OCI-LY1 (cell line): ENCODE results near the gene TBX21.
A peak's percentile ranks its signal among the peaks of the same experiment; 100 is the strongest.

Experiments used
- H2AFZ ChIP-seq: fragments of 200-600 bp; sonication (generic), shearing (Covaris generic); 2 replicates; pipeline ENCODE4 v1.6.0; 2014; ENCODE audit warnings: antibody characterized with exemption, mild to moderate bottlenecking, low read length
- H3F3A ChIP-seq: fragments of 200-600 bp; sonication (generic), shearing (Covaris generic); 2 replicates; pipeline ENCODE4 v1.6.0; 2014; ENCODE audit warnings: mild to moderate bottlenecking, antibody characterized with exemption, low read length, moderate library complexity; ENCODE audit not compliant: insufficient read depth
- H3K27ac ChIP-seq: fragments of 200-600 bp; sonication (generic); 2 replicates; pipeline ENCODE4 v1.5.1; 2014; ENCODE audit warnings: low read length, mixed run types, mild to moderate bottlenecking, low read depth; ENCODE audit not compliant: poor library complexity, severe bottlenecking
- H3K27me3 ChIP-seq: fragments of 200-600 bp; sonication (generic); 2 replicates; pipeline ENCODE4 v1.6.0; 2014; ENCODE audit warnings: antibody characterized with exemption, mild to moderate bottlenecking, low read length, moderate library complexity; ENCODE audit not compliant: insufficient read depth
- H3K36me3 ChIP-seq: fragments of 200-600 bp; sonication (generic); 2 replicates; pipeline ENCODE4 v1.6.1; 2014; ENCODE audit warnings: mild to moderate bottlenecking, antibody characterized with exemption, low read length, moderate library complexity, mixed read lengths; ENCODE audit not compliant: insufficient read depth
- H3K4me1 ChIP-seq: fragments of 200-600 bp; sonication (generic); 2 replicates; pipeline ENCODE4 v1.5.1; 2014; ENCODE audit warnings: mild to moderate bottlenecking, low read length, moderate library complexity; ENCODE audit not compliant: insufficient read depth, severe bottlenecking
- H3K4me2 ChIP-seq: fragments of 200-600 bp; sonication (generic), shearing (Covaris generic); 2 replicates; pipeline ENCODE4 v1.6.1; 2014; ENCODE audit warnings: low read length
- H3K4me3 ChIP-seq: fragments of 200-600 bp; sonication (generic); 2 replicates; pipeline ENCODE4 v1.5.1; 2014; ENCODE audit warnings: low read length, low read depth, mild to moderate bottlenecking, mixed read lengths; ENCODE audit not compliant: poor library complexity, severe bottlenecking
- H3K79me2 ChIP-seq: fragments of 200-600 bp; shearing (Covaris generic); 2 replicates; pipeline ENCODE4 v1.6.1; 2016; ENCODE audit warnings: mixed run types, low read length, mixed read lengths; ENCODE audit not compliant: insufficient read depth
- H3K9ac ChIP-seq: fragments of 200-600 bp; sonication (generic), shearing (Covaris generic); 2 replicates; pipeline ENCODE4 v1.6.1; 2014; ENCODE audit warnings: mild to moderate bottlenecking, low read length, mixed read lengths
- H3K9me2 ChIP-seq: fragments of 200-600 bp; sonication (generic), shearing (Covaris generic); 2 replicates; pipeline ENCODE4 v1.6.1; 2014; ENCODE audit warnings: low read depth, mild to moderate bottlenecking, low read length, mixed read lengths
- H3K9me3 ChIP-seq: fragments of 200-600 bp; shearing (Covaris generic); 2 replicates; pipeline ENCODE4 v1.6.1; 2014; ENCODE audit warnings: low read length, mixed read lengths
- H4K20me1 ChIP-seq: fragments of 200-600 bp; sonication (generic), shearing (Covaris generic); 2 replicates; pipeline ENCODE4 v1.6.0; 2016; ENCODE audit warnings: mild to moderate bottlenecking, low read length; ENCODE audit not compliant: insufficient read depth
- CTCF ChIP-seq: fragments of 200-600 bp; sonication (generic), shearing (Covaris generic); IDR thresholded peaks from 2 replicates; pipeline ENCODE4 v1.5.1; 2017; ENCODE audit warnings: mild to moderate bottlenecking, antibody characterized with exemption, low read length, moderate library complexity, mixed read lengths
- EZH2 ChIP-seq: fragments of 200-600 bp; sonication (generic), shearing (Covaris generic); IDR thresholded peaks from 2 replicates; pipeline ENCODE4 v1.8.0; 2017; ENCODE audit warnings: borderline replicate concordance, mixed run types, mild to moderate bottlenecking, antibody characterized with exemption, low read length, moderate library complexity, mixed read lengths

The TBX21 gene

GRCh38 chr17:47741793-47742145, 8.7 kb downstream of the TBX21 start:
- no peaks in the 10 kb centered on the region for H3K9me2 ChIP-seq
- H3K79me2 ChIP-seq, result no peaks in the 10 kb centered on the region
- no peaks in the 10 kb centered on the region for H3K4me1 ChIP-seq
- TF ChIP-seq EZH2, result no peak
- TF ChIP-seq CTCF, result no peak
- no peaks in the 10 kb centered on the region for H3K9me3 ChIP-seq
- no peak overlapping the region for H3K4me2 ChIP-seq
- H3K27ac ChIP-seq, result no peak overlapping the region
- H4K20me1 ChIP-seq, result no peaks in the 10 kb centered on the region
- no peaks in the 10 kb centered on the region for H3F3A ChIP-seq
- no peak overlapping the region for H3K4me3 ChIP-seq
- H3K27me3 ChIP-seq, result peaks cover 3% of the 10 kb centered on the region; the same call in 1 of the 2 replicates
- no peak overlapping the region for H2AFZ ChIP-seq
- no peaks in the 10 kb centered on the region for H3K36me3 ChIP-seq
- no peak overlapping the region for H3K9ac ChIP-seq

GRCh38 chr17:47742319-47743181, 9.5 kb downstream of the TBX21 start:
- H3K79me2 ChIP-seq, result no peaks in the 10 kb centered on the region
- H3K27ac ChIP-seq, result no peak overlapping the region
- H4K20me1 ChIP-seq, result no peaks in the 10 kb centered on the region
- H3K4me1 ChIP-seq, result no peaks in the 10 kb centered on the region
- H3K9me2 ChIP-seq, result no peaks in the 10 kb centered on the region
- no peak overlapping the region for H3K4me2 ChIP-seq
- no peaks in the 10 kb centered on the region for H3F3A ChIP-seq
- H3K9me3 ChIP-seq, result no peaks in the 10 kb centered on the region
- no peak overlapping the region for H2AFZ ChIP-seq
- H3K36me3 ChIP-seq, result no peaks in the 10 kb centered on the region
- TF ChIP-seq EZH2 (no peak), CTCF (peak; percentile 71)
- H3K27me3 ChIP-seq, result 0 out of 2 replicates have a peak, but pooled peaks cover 3% of the 10 kb centered on the region
- H3K4me3 ChIP-seq, result no peak overlapping the region
- no peak overlapping the region for H3K9ac ChIP-seq

DNA sequence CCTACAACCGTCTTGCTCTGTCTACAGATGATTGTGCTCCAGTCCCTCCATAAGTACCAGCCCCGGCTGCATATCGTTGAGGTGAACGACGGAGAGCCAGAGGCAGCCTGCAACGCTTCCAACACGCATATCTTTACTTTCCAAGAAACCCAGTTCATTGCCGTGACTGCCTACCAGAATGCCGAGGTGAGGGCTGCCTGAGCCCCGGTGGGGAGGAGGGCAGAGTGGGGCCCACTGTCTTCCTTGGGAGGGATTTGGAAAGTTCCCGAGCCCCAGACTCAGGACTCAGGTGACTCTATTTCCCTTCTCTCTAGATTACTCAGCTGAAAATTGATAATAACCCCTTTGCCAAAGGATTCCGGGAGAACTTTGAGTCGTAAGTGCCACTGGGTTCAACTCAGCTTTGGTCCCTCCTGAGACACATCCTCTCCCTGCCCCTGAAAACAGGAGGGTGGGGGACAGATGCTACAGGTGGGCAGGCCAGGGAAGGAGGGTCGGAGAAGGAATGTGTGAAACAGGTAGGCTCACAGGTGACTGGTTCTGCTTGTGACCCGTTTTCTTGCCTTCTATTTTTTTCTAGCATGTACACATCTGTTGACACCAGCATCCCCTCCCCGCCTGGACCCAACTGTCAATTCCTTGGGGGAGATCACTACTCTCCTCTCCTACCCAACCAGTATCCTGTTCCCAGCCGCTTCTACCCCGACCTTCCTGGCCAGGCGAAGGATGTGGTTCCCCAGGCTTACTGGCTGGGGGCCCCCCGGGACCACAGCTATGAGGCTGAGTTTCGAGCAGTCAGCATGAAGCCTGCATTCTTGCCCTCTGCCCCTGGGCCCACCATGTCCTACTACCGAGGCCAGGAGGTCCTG, 11.4 kb downstream of the TBX21 start:
- no peak overlapping the region for H3K4me2 ChIP-seq
- no peaks in the 10 kb centered on the region for H3F3A ChIP-seq
- no peaks in the 10 kb centered on the region for H4K20me1 ChIP-seq
- no peak overlapping the region for H3K4me3 ChIP-seq
- H3K79me2 ChIP-seq, result no peaks in the 10 kb centered on the region
- no peaks in the 10 kb centered on the region for H3K4me1 ChIP-seq
- no peak overlapping the region for H3K9ac ChIP-seq
- no peaks in the 10 kb centered on the region for H3K36me3 ChIP-seq
- H2AFZ ChIP-seq, result no peak overlapping the region
- TF ChIP-seq CTCF (no peak), EZH2 (no peak)
- 0 out of 2 replicates have a peak, but pooled peaks cover 3% of the 10 kb centered on the region for H3K27me3 ChIP-seq
- no peak overlapping the region for H3K27ac ChIP-seq
- no peaks in the 10 kb centered on the region for H3K9me2 ChIP-seq
- H3K9me3 ChIP-seq, result no peaks in the 10 kb centered on the region
